GM23338 (cell line): ENCODE data around the gene TTC3. TPM values are rescaled to one million over a fixed set of nuclear protein-coding genes. Genes with fewer than 3 reads are reported as not detected.

ENCODE experiments used
- ATAC-seq: fragments of 200-7000 bp; cut with Tn5 transposase; 3 replicates; pipeline ENCODE4 v1.9.1; 2020
- DNase-seq: peaks from one replicate; pipeline ENCODE4 v3.0.0-alpha.2; 2015; ENCODE audit warnings: low spot score
- H2AFZ ChIP-seq: fragments of 200-600 bp; sonication (generic); 2 replicates; pipeline ENCODE4 v1.8.0; 2016; ENCODE audit warnings: antibody characterized with exemption, mild to moderate bottlenecking, moderate library complexity
- H3F3A ChIP-seq: fragments of 200-600 bp; sonication (generic); replicated peaks from 2 replicates; pipeline ENCODE4 v1.8.0; 2017; ENCODE audit warnings: antibody characterized with exemption, mixed run types, low read depth
- H3K27ac ChIP-seq: fragments of 200-600 bp; sonication (generic); 2 replicates; pipeline ENCODE4 v1.6.1; 2016; ENCODE audit warnings: low read depth
- H3K27me3 ChIP-seq: fragments of 200-600 bp; sonication (generic); 2 replicates; pipeline ENCODE4 v1.8.0; 2016; ENCODE audit warnings: mild to moderate bottlenecking, mixed run types, moderate library complexity; ENCODE audit not compliant: insufficient read depth
- H3K36me3 ChIP-seq: fragments of 200-600 bp; sonication (generic); 2 replicates; pipeline ENCODE4 v1.8.0; 2016; ENCODE audit warnings: mild to moderate bottlenecking; ENCODE audit not compliant: insufficient read depth
- H3K4me1 ChIP-seq: fragments of 200-600 bp; sonication (generic); 2 replicates; pipeline ENCODE4 v1.8.0; 2016; ENCODE audit warnings: mild to moderate bottlenecking, moderate library complexity; ENCODE audit not compliant: insufficient read depth
- H3K4me2 ChIP-seq: fragments of 200-600 bp; sonication (generic); 2 replicates; pipeline ENCODE4 v1.7.1; 2017; ENCODE audit warnings: mixed run types
- H3K4me3 ChIP-seq: fragments of 200-600 bp; sonication (generic); 2 replicates; pipeline ENCODE4 v1.6.1; 2016; ENCODE audit warnings: mixed run types
- H3K79me2 ChIP-seq: fragments of 200-600 bp; sonication (generic); replicated peaks from 2 replicates; pipeline ENCODE4 v1.8.0; 2017; ENCODE audit warnings: mild to moderate bottlenecking; ENCODE audit not compliant: insufficient read depth
- H3K9me2 ChIP-seq: fragments of 200-600 bp; sonication (generic); 2 replicates; pipeline ENCODE4 v1.8.0; 2017; ENCODE audit not compliant: insufficient read depth
- H4K20me1 ChIP-seq: fragments of 200-600 bp; sonication (generic); replicated peaks from 2 replicates; pipeline ENCODE4 v1.8.0; 2017; ENCODE audit warnings: mild to moderate bottlenecking; ENCODE audit not compliant: insufficient read depth
- H3K27ac Mint-ChIP-seq: 2 replicates; pipeline ENCODE4 v1.8.0; 2020; ENCODE audit warnings: inconsistent platforms, mild to moderate bottlenecking, moderate library complexity, mixed read lengths
- H3K27me3 Mint-ChIP-seq: 3 replicates; pipeline ENCODE4 v1.8.0; 2022; ENCODE audit warnings: low read depth, mild to moderate bottlenecking, moderate library complexity, mixed read lengths, inconsistent platforms; ENCODE audit not compliant: insufficient read depth, poor library complexity
- H3K36me3 Mint-ChIP-seq: 3 replicates; pipeline ENCODE4 v1.8.0; 2021; ENCODE audit warnings: low read depth, mild to moderate bottlenecking, inconsistent platforms, moderate library complexity, mixed read lengths
- H3K4me1 Mint-ChIP-seq: 3 replicates; pipeline ENCODE4 v1.8.0; 2020; ENCODE audit warnings: mild to moderate bottlenecking, inconsistent platforms, mixed read lengths
- H3K4me3 Mint-ChIP-seq: 3 replicates; pipeline ENCODE4 v1.8.0; 2021; ENCODE audit warnings: moderate library complexity, mild to moderate bottlenecking, inconsistent platforms, mixed read lengths
- H3K9me3 Mint-ChIP-seq: 3 replicates; pipeline ENCODE4 v1.8.0; 2020; ENCODE audit warnings: moderate library complexity, mild to moderate bottlenecking, inconsistent platforms, mixed read lengths
- CREB1 ChIP-seq: fragments of 250-450 bp; sonication (Bioruptor Pico); IDR thresholded peaks from 2 replicates; pipeline ENCODE4 v1.5.0; 2020; ENCODE audit warnings: low read depth, mild to moderate bottlenecking, moderate library complexity
- EZH2 ChIP-seq: fragments of 200-600 bp; sonication (generic); IDR thresholded peaks from one replicate; pipeline ENCODE4 v1.8.0; 2017; ENCODE audit warnings: antibody characterized with exemption, mild to moderate bottlenecking, low read depth; ENCODE audit not compliant: unreplicated experiment
- EZH2phosphoT487 ChIP-seq: fragments of 200-600 bp; sonication (generic); IDR thresholded peaks from one replicate; pipeline ENCODE4 v1.8.1; 2018; ENCODE audit warnings: antibody characterized with exemption; ENCODE audit not compliant: unreplicated experiment
- JUNB ChIP-seq: IDR thresholded peaks from one replicate; pipeline ENCODE4 v1.6.1; 2016; ENCODE audit warnings: antibody characterized with exemption; ENCODE audit not compliant: unreplicated experiment
- NANOG ChIP-seq: IDR thresholded peaks from 2 replicates; pipeline ENCODE4 v1.6.1; 2016; ENCODE audit warnings: antibody characterized with exemption, borderline replicate concordance
- POLR2AphosphoS5 ChIP-seq: IDR thresholded peaks from 2 replicates; pipeline ENCODE4 v1.6.1; 2016; ENCODE audit warnings: antibody characterized with exemption, low read depth
- STAT1 ChIP-seq: IDR thresholded peaks from one replicate; pipeline ENCODE4 v1.6.1; 2016; ENCODE audit warnings: antibody characterized with exemption; ENCODE audit not compliant: unreplicated experiment
- ZNF114 ChIP-seq: fragments of 250-450 bp; sonication (Bioruptor Pico); IDR thresholded peaks from 2 replicates; pipeline ENCODE4 v1.5.0; 2020; ENCODE audit warnings: mild to moderate bottlenecking, moderate library complexity
- polyA plus RNA-seq: library from polyadenylated mRNA; unstranded; fragments of >200 nt; fragmentation: Nextera tagmentation; extraction: Ambion mirVana; gene quantifications from 2 replicates; pipeline ENCODE4 v1.2.1, GENCODE V29; 2016
- total RNA-seq: library from RNA; depleted of rRNA; stranded (reverse); fragments of >200 nt; shearing (Covaris generic); gene quantifications from 2 replicates; pipeline ENCODE4 v1.2.3, GENCODE V29; 2014
- TF ChIP-seq, protein P1 (sequence below): fragments of 250-450 bp; sonication (Bioruptor Pico); IDR thresholded peaks from 2 replicates; pipeline ENCODE4 v1.5.0; 2020; ENCODE audit warnings: mild to moderate bottlenecking, moderate library complexity
- TF ChIP-seq, protein P2 (sequence below), 2 experiments: fragments of 200-600 bp in 1 of 2; sonication (generic) in 1 of 2; conservative IDR thresholded peaks; 2 replicates each; pipeline versions ENCODE4 v1.5.1 to v1.6.1; 2016 to 2017; ENCODE audit warnings: antibody characterized with exemption in 2 of 2, low read depth in 2 of 2, mild to moderate bottlenecking in 2 of 2, moderate library complexity in 1 of 2
- TF ChIP-seq, protein P3 (sequence below): IDR thresholded peaks from 2 replicates; pipeline ENCODE4 v1.6.1; 2016; ENCODE audit warnings: antibody characterized with exemption

TTC3 gene
- total and polyA plus RNA-seq, 2 experiments from 2014 or later, result 28.9 to 48.6 TPM

DNA sequence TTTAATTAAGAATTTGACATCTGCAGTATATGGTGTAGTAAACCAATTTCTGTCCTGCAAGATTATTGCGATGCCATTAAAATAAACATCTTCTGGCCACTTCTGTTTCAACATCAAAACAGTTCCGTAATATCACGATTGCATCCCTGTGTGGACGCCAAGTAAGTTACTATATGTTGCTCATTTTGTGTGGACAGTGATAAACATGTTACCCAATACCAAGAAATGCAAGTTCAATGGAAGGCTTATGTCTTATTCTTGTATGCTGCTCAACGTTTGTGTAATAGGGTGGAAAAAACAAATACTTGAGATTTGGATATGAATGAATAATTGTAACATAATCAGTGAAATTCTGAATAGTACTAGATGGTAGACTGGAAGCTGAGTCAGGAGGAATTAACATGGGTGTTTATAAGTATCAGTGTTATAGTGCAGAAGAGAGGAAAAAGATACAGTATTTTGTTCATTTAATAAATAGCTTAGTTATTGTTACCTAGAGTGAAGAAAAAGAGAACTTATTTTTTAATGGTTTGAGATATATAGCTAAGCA lies 15.2 kb downstream of the TTC3 start (continued):
- TF ChIP-seq, protein P1, sequence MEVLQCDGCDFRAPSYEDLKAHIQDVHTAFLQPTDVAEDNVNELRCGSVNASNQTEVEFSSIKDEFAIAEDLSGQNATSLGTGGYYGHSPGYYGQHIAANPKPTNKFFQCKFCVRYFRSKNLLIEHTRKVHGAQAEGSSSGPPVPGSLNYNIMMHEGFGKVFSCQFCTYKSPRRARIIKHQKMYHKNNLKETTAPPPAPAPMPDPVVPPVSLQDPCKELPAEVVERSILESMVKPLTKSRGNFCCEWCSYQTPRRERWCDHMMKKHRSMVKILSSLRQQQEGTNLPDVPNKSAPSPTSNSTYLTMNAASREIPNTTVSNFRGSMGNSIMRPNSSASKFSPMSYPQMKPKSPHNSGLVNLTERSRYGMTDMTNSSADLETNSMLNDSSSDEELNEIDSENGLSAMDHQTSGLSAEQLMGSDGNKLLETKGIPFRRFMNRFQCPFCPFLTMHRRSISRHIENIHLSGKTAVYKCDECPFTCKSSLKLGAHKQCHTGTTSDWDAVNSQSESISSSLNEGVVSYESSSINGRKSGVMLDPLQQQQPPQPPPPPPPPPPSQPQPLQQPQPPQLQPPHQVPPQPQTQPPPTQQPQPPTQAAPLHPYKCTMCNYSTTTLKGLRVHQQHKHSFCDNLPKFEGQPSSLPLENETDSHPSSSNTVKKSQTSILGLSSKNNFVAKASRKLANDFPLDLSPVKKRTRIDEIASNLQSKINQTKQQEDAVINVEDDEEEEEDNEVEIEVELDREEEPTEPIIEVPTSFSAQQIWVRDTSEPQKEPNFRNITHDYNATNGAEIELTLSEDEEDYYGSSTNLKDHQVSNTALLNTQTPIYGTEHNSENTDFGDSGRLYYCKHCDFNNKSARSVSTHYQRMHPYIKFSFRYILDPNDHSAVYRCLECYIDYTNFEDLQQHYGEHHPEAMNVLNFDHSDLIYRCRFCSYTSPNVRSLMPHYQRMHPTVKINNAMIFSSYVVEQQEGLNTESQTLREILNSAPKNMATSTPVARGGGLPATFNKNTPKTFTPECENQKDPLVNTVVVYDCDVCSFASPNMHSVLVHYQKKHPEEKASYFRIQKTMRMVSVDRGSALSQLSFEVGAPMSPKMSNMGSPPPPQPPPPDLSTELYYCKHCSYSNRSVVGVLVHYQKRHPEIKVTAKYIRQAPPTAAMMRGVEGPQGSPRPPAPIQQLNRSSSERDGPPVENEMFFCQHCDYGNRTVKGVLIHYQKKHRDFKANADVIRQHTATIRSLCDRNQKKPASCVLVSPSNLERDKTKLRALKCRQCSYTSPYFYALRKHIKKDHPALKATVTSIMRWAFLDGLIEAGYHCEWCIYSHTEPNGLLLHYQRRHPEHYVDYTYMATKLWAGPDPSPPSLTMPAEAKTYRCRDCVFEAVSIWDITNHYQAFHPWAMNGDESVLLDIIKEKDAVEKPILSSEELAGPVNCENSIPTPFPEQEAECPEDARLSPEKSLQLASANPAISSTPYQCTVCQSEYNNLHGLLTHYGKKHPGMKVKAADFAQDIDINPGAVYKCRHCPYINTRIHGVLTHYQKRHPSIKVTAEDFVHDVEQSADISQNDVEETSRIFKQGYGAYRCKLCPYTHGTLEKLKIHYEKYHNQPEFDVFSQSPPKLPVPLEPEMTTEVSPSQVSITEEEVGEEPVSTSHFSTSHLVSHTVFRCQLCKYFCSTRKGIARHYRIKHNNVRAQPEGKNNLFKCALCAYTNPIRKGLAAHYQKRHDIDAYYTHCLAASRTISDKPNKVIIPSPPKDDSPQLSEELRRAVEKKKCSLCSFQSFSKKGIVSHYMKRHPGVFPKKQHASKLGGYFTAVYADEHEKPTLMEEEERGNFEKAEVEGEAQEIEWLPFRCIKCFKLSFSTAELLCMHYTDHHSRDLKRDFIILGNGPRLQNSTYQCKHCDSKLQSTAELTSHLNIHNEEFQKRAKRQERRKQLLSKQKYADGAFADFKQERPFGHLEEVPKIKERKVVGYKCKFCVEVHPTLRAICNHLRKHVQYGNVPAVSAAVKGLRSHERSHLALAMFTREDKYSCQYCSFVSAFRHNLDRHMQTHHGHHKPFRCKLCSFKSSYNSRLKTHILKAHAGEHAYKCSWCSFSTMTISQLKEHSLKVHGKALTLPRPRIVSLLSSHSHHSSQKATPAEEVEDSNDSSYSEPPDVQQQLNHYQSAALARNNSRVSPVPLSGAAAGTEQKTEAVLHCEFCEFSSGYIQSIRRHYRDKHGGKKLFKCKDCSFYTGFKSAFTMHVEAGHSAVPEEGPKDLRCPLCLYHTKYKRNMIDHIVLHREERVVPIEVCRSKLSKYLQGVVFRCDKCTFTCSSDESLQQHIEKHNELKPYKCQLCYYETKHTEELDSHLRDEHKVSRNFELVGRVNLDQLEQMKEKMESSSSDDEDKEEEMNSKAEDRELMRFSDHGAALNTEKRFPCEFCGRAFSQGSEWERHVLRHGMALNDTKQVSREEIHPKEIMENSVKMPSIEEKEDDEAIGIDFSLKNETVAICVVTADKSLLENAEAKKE (CRISPR knock-in tag), result no peak
- TF ChIP-seq JUNB (no peak), ZNF114 (CRISPR knock-in tag) (no peak), EZH2 (no peak), POLR2AphosphoS5 (no peak), EZH2phosphoT487 (no peak), CREB1 (CRISPR knock-in tag) (no peak)

DNA sequence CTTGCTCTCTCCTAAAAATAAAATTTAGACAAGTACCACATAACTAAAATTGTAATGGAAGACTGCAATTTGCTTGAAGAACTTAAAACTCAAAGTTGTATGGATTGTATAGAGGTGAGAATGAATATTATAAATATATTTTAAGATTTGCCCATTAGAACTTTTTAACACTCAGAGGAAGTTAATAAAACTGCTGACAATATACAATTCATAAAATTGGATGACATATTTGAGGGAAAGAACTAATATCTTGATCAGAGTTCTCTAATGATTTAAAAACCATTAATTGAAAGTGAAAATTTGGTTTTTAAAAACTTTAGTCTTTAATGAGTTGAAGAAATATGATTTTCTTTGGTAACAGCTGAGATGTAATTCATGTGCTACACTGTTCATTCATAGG lies 20.9 kb downstream of the TTC3 start:
- Histone ChIP-seq H3K27ac (no peak overlapping the region), H4K20me1 (0 out of 2 replicates have a peak, but pooled peaks cover 2% of the 10 kb centered on the region), H3K4me1 (no peaks in the 10 kb centered on the region), H2AFZ (no peak overlapping the region), H3F3A (no peaks in the 10 kb centered on the region), H3K79me2 (no peaks in the 10 kb centered on the region), H3K4me3 (no peak overlapping the region), H3K4me2 (no peak overlapping the region), H3K27me3 (no peaks in the 10 kb centered on the region), H3K9me2 (no peaks in the 10 kb centered on the region), H3K36me3 (no peaks in the 10 kb centered on the region)
- no peak for DNase-seq
- ATAC-seq, result no peak
- Mint-ChIP-seq H3K36me3 (no peaks in the 10 kb centered on the region), H3K27me3 (peaks cover 2% of the 10 kb centered on the region), H3K4me3 (no peak overlapping the region), H3K9me3 (no peaks in the 10 kb centered on the region), H3K27ac (no peak overlapping the region), H3K4me1 (no peaks in the 10 kb centered on the region)
- TF ChIP-seq EZH2 (no peak), EZH2phosphoT487 (no peak), POLR2AphosphoS5 (no peak), NANOG (no peak), STAT1 (no peak)
- TF ChIP-seq, protein P2, sequence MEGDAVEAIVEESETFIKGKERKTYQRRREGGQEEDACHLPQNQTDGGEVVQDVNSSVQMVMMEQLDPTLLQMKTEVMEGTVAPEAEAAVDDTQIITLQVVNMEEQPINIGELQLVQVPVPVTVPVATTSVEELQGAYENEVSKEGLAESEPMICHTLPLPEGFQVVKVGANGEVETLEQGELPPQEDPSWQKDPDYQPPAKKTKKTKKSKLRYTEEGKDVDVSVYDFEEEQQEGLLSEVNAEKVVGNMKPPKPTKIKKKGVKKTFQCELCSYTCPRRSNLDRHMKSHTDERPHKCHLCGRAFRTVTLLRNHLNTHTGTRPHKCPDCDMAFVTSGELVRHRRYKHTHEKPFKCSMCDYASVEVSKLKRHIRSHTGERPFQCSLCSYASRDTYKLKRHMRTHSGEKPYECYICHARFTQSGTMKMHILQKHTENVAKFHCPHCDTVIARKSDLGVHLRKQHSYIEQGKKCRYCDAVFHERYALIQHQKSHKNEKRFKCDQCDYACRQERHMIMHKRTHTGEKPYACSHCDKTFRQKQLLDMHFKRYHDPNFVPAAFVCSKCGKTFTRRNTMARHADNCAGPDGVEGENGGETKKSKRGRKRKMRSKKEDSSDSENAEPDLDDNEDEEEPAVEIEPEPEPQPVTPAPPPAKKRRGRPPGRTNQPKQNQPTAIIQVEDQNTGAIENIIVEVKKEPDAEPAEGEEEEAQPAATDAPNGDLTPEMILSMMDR (conservative IDR thresholded peaks at IDR 0.05; ENCODE audit: low read depth in 2 of 2), result no peak
- TF ChIP-seq, protein P3, sequence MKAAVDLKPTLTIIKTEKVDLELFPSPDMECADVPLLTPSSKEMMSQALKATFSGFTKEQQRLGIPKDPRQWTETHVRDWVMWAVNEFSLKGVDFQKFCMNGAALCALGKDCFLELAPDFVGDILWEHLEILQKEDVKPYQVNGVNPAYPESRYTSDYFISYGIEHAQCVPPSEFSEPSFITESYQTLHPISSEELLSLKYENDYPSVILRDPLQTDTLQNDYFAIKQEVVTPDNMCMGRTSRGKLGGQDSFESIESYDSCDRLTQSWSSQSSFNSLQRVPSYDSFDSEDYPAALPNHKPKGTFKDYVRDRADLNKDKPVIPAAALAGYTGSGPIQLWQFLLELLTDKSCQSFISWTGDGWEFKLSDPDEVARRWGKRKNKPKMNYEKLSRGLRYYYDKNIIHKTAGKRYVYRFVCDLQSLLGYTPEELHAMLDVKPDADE, result no peak
